Fibroblast of lung (primary cell): ENCODE data around the gene CACNA1H. TPM values are rescaled to one million over a fixed set of nuclear protein-coding genes. Genes with fewer than 3 reads are reported as not detected.

Experiments used
- DNase-seq, 2 donors: peaks; one replicate each; pipeline versions ENCODE4 v3.0.0 to v3.0.0-alpha.2; 2010; ENCODE audit warnings: low read depth in 2 of 2
- H2AFZ ChIP-seq: 2 replicates; pipeline ENCODE4 v1.5.1; 2012; ENCODE audit warnings: low read length, control low read depth, inconsistent platforms
- H3K27ac ChIP-seq: 2 replicates; pipeline ENCODE4 v1.5.1; 2011; ENCODE audit warnings: low read length, control low read depth; ENCODE audit not compliant: insufficient read depth
- H3K27me3 ChIP-seq: 2 replicates; pipeline ENCODE4 v1.5.1; 2011; ENCODE audit warnings: mild to moderate bottlenecking, low read length; ENCODE audit not compliant: control insufficient read depth, insufficient read depth
- H3K36me3 ChIP-seq: 2 replicates; pipeline ENCODE4 v1.5.1; 2011; ENCODE audit warnings: low read length; ENCODE audit not compliant: control insufficient read depth, insufficient read depth
- H3K4me1 ChIP-seq: 2 replicates; pipeline ENCODE4 v1.5.1; 2011; ENCODE audit warnings: low read length; ENCODE audit not compliant: control insufficient read depth, insufficient read depth; ENCODE audit errors: extremely low read depth
- H3K4me2 ChIP-seq: 2 replicates; pipeline ENCODE4 v1.5.1; 2011; ENCODE audit warnings: low read length, control low read depth; ENCODE audit not compliant: insufficient read depth; ENCODE audit errors: extremely low read depth
- H3K4me3 ChIP-seq, 4 experiments: fragments of 200-600 bp in 1 of 4; sonication (generic) in 1 of 4; replicated peaks in 1 of 4; 2 replicates each; pipeline ENCODE4 v1.5.1; 2011 to 2016; ENCODE audit warnings: low read length in 4 of 4, low read depth in 3 of 4, mild to moderate bottlenecking in 3 of 4, control low read depth in 2 of 4, inconsistent platforms in 1 of 4, mixed read lengths in 1 of 4; ENCODE audit not compliant: insufficient read depth in 1 of 4; ENCODE audit errors: control extremely low read depth in 1 of 4
- H3K79me2 ChIP-seq: 2 replicates; pipeline ENCODE4 v1.5.1; 2012; ENCODE audit warnings: mild to moderate bottlenecking, low read length, inconsistent platforms; ENCODE audit not compliant: control insufficient read depth, insufficient read depth
- H3K9ac ChIP-seq: 2 replicates; pipeline ENCODE4 v1.5.1; 2011; ENCODE audit warnings: mild to moderate bottlenecking, low read length, control low read depth; ENCODE audit not compliant: insufficient read depth
- H3K9me3 ChIP-seq: 2 replicates; pipeline ENCODE4 v1.5.1; 2012; ENCODE audit warnings: low read depth, low read length; ENCODE audit not compliant: control insufficient read depth, insufficient read depth
- H4K20me1 ChIP-seq: 2 replicates; pipeline ENCODE4 v1.5.1; 2011; ENCODE audit warnings: low read length; ENCODE audit not compliant: control insufficient read depth, insufficient read depth; ENCODE audit errors: extremely low read depth
- EZH2 ChIP-seq: IDR thresholded peaks from 2 replicates; pipeline ENCODE4 v1.5.1; 2012; ENCODE audit warnings: low read length, control low read depth, mild to moderate bottlenecking; ENCODE audit errors: missing control alignments
- polyA plus RNA-seq, 2 donors: library from polyadenylated mRNA; depleted of rRNA in 1 of 2; stranded (reverse) in 1 of 2; unstranded in 1 of 2; fragments of >200 nt; gene quantifications; 2 replicates each; pipeline ENCODE4 v1.2.1, GENCODE V29; 2011 to 2012; ENCODE audit warnings: missing spikeins in 1 of 2
- total RNA-seq: library from RNA; depleted of rRNA; stranded (reverse); fragments of >200 nt; gene quantifications from 2 replicates; pipeline ENCODE4 v1.2.1, GENCODE V29; 2014
- TF ChIP-seq, protein P1 (sequence below), 2 donors: IDR thresholded peaks in 1 of 2; conservative IDR thresholded peaks in 1 of 2; 1 replicate in 1 of 2; 2 replicates in 1 of 2; pipeline ENCODE4 v1.5.1; 2011 to 2012; ENCODE audit warnings: low read length in 2 of 2, control low read depth in 1 of 2, inconsistent platforms in 1 of 2, low read depth in 1 of 2, mild to moderate bottlenecking in 1 of 2

The CACNA1H gene
- total and polyA plus RNA-seq, 2 donors (not counting 1 experiment from before 2014, with no cell fraction given) = 1.2 to 10.5 TPM

DNA sequence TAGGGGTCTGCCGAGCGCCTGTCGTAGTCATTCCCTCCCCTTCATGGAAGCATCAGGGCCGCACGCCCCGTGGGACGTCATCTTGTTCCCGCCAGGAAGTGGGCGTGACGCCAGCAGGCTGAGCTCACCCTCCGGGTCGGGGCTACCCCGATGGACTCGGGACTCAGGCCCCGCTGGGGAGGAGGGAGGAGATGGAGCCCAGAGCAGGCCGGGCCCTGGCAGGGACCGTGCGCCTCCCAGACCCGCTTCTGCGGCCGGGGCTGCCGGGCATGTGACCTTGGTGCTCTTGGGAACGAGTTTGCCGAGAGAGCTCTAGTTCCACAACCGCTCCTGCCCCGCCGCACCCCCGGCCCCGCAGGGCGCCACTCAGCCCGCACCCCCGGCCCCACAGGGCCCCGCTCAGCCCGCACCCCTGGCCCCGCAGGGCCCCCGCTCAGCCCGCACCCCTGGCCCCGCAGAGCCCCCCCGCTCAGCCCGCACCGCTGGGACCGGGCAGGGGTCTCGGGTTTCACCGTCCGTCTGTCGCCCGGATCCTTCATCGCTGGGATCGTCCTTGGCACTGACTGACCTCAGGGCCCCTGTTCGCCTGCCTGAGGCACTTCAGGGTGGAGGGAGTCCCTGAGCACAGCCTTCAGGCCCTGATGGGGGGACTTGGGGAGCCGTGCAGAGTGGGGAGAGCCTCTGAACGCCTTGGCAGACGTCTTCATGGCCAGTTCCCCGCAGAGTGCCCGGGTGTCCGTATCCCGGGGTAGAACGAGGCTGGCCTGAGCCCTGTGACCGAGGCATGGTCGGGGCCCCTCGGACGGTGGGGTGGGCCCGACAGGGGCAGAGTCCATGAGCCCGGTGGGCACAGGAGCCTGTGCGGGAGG, 5.8 kb downstream of the CACNA1H start:
- H3K36me3 ChIP-seq = no peaks in the 10 kb centered on the region
- peaks cover 4% of the 10 kb centered on the region for H3K4me1 ChIP-seq
- H3K27ac ChIP-seq = no peak overlapping the region
- no peak overlapping the region for H3K4me2 ChIP-seq
- no peaks in the 10 kb centered on the region for H3K79me2 ChIP-seq
- H3K4me3 ChIP-seq = no peak overlapping the region
- H3K27me3 ChIP-seq = peaks cover 12% of the 10 kb centered on the region
- peak; percentile 18 to 38 for DNase-seq
- no peaks in the 10 kb centered on the region for H3K9me3 ChIP-seq
- H4K20me1 ChIP-seq = no peaks in the 10 kb centered on the region
- H3K9ac ChIP-seq = no peak overlapping the region
- no peak overlapping the region for H2AFZ ChIP-seq
- TF ChIP-seq, protein P1, sequence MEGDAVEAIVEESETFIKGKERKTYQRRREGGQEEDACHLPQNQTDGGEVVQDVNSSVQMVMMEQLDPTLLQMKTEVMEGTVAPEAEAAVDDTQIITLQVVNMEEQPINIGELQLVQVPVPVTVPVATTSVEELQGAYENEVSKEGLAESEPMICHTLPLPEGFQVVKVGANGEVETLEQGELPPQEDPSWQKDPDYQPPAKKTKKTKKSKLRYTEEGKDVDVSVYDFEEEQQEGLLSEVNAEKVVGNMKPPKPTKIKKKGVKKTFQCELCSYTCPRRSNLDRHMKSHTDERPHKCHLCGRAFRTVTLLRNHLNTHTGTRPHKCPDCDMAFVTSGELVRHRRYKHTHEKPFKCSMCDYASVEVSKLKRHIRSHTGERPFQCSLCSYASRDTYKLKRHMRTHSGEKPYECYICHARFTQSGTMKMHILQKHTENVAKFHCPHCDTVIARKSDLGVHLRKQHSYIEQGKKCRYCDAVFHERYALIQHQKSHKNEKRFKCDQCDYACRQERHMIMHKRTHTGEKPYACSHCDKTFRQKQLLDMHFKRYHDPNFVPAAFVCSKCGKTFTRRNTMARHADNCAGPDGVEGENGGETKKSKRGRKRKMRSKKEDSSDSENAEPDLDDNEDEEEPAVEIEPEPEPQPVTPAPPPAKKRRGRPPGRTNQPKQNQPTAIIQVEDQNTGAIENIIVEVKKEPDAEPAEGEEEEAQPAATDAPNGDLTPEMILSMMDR (conservative IDR thresholded peaks at IDR 0.05 in 1 of 2, IDR thresholded peaks at IDR 0.05 in 1 of 2; ENCODE audit: low read depth in 1 of 2, low read length in 2 of 2) = no peak
- no peak for TF ChIP-seq EZH2

GRCh38 chr16:1159325-1159972, 6.5 kb downstream of the CACNA1H start:
- no peaks in the 10 kb centered on the region for H3K36me3 ChIP-seq
- H3K27ac ChIP-seq = no peak overlapping the region
- peaks cover 4% of the 10 kb centered on the region for H3K4me1 ChIP-seq
- no peak overlapping the region for H3K4me2 ChIP-seq
- no peaks in the 10 kb centered on the region for H3K79me2 ChIP-seq
- no peaks in the 10 kb centered on the region for H4K20me1 ChIP-seq
- no peak overlapping the region for H3K9ac ChIP-seq
- TF ChIP-seq EZH2 = no peak
- TF ChIP-seq, protein P1 (conservative IDR thresholded peaks at IDR 0.05 in 1 of 2, IDR thresholded peaks at IDR 0.05 in 1 of 2; ENCODE audit: low read depth in 1 of 2, low read length in 2 of 2) = no peak
- peaks cover 9% of the 10 kb centered on the region for H3K27me3 ChIP-seq
- no peak overlapping the region for H3K4me3 ChIP-seq
- H3K9me3 ChIP-seq = no peaks in the 10 kb centered on the region
- no peak for DNase-seq
- H2AFZ ChIP-seq = no peak overlapping the region

GRCh38 chr16:1159973-1160772, 7.3 kb downstream of the CACNA1H start:
- no peak overlapping the region for H3K4me3 ChIP-seq
- no peak overlapping the region for H2AFZ ChIP-seq
- H3K36me3 ChIP-seq = no peaks in the 10 kb centered on the region
- no peak for DNase-seq
- no peak overlapping the region for H3K9ac ChIP-seq
- TF ChIP-seq EZH2 = peak; percentile 67
- TF ChIP-seq, protein P1 (conservative IDR thresholded peaks at IDR 0.05 in 1 of 2, IDR thresholded peaks at IDR 0.05 in 1 of 2; ENCODE audit: low read depth in 1 of 2, low read length in 2 of 2) = no peak
- no peaks in the 10 kb centered on the region for H3K79me2 ChIP-seq
- H4K20me1 ChIP-seq = no peaks in the 10 kb centered on the region
- H3K9me3 ChIP-seq = no peaks in the 10 kb centered on the region
- no peak overlapping the region for H3K27ac ChIP-seq
- peaks cover 6% of the 10 kb centered on the region for H3K27me3 ChIP-seq
- peaks cover 4% of the 10 kb centered on the region for H3K4me1 ChIP-seq
- no peak overlapping the region for H3K4me2 ChIP-seq
